ENCODE data around the gene HDDC2.

Gene HDDC2

DNA sequence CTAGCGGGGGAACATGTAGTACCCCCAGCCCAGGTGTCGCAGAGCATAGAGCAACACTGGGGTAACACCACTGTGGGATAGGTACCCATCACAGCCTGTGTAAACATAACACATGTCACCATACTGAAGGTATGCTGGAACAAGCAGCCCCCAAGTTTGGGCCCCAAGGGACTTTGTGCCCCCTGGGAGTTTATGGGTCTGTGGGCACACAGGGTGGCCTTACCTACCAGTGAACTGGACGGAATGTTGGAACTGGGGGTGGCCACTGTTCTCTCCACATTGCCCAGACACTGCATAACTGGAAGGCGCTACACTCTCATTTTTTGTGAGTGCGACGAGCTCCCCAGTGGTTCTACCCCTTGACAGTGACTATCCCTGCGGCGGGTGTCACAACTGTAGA, 28.5 kb downstream of the HDDC2 start:
- no peak overlapping the region for H3K4me3 ChIP-seq (ENCODE audit: low read length)
- TF ChIP-seq, protein P1, sequence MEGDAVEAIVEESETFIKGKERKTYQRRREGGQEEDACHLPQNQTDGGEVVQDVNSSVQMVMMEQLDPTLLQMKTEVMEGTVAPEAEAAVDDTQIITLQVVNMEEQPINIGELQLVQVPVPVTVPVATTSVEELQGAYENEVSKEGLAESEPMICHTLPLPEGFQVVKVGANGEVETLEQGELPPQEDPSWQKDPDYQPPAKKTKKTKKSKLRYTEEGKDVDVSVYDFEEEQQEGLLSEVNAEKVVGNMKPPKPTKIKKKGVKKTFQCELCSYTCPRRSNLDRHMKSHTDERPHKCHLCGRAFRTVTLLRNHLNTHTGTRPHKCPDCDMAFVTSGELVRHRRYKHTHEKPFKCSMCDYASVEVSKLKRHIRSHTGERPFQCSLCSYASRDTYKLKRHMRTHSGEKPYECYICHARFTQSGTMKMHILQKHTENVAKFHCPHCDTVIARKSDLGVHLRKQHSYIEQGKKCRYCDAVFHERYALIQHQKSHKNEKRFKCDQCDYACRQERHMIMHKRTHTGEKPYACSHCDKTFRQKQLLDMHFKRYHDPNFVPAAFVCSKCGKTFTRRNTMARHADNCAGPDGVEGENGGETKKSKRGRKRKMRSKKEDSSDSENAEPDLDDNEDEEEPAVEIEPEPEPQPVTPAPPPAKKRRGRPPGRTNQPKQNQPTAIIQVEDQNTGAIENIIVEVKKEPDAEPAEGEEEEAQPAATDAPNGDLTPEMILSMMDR (conservative IDR thresholded peaks at IDR 0.05; ENCODE audit: low read depth, low read length) = no peak
- no peak for DNase-seq (ENCODE audit: low read depth)

DNA sequence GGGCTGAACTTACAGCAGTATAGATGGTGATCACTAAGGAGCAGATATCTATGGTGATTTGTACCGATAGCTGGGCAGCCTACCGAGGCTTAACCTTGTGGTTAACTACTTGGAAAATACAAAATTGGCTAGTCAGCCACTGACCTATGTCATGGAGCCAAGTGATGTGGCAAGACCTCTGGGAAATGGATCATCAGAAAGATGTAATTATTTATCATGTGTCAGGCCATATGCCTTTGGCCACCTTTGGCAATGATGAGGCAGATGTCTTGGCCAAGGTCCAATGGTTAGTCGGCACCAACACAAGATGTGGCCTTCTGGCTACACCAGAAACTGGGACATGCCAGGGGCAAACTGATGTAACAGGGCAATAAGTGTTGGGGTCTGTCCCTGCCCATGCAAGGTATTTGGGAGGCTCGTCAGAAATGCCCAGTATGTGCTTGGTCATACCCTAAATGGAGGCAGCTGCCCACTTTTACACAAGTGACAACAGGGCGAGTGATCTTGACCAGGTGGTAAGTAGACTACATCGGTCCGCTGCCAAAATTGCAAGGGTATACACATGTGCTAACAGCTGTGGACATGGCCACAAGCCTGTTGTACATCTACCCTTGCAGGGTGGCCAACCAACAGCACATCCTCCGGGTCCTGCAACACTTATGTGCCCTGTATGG, 30.1 kb downstream of the HDDC2 start:
- no peak for DNase-seq (ENCODE audit: low read depth)
- H3K4me3 ChIP-seq (ENCODE audit: low read length) = no peak overlapping the region
- TF ChIP-seq, protein P1 (conservative IDR thresholded peaks at IDR 0.05; ENCODE audit: low read depth, low read length) = no peak

DNA sequence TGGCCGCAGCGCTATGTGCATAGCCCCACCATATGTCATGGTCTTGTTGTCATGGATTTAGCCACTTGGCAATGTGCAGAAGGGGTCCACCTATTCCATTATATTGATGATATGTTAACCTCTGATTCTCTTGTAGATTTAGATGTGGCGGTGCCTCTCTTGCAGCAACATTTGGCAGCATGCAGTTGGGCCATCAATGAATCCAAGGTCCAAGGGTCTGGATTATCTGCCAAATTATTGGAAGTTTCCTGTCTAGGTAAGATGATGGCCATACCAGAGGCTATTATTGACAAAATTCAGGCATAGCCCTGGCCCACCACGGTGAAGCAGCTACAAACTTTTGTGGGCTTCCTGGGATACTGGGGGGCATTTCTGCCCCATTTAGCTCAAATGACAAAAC, 31.4 kb downstream of the HDDC2 start:
- no peak for DNase-seq (ENCODE audit: low read depth)
- no peak overlapping the region for H3K4me3 ChIP-seq (ENCODE audit: low read length)
- TF ChIP-seq, protein P1 (conservative IDR thresholded peaks at IDR 0.05; ENCODE audit: low read depth, low read length) = no peak

DNA sequence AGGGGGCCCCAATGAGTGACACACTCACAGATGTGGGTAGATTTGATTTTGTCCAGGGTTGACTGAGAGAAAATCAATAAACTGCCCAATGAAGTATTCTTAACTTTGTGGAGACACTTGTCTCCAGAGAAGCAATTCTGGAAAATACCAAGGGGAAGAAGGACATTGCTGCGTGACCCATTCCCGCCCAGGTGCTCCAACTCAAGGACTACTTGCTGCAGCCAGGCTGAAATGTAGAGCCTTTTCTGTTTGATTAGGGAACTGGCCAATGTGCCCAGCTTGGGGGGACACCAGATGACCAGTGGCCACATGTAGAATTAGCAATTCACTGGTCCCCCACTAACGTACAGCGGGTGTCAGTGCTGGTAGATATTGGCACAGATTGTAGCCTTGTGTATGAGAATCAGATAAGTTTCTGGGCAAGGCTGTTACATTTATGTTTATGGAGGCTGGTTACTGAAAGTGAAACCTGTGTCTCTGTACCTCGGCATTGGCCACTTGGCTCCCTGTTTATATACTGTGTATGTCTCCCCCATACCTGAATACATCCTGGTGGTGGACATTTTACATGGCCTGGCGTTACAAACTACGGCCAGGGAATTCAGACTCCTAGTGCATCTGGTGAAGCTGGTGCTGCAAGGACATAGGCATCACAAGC, 32.3 kb downstream of the HDDC2 start:
- TF ChIP-seq, protein P1 (conservative IDR thresholded peaks at IDR 0.05; ENCODE audit: low read depth, low read length) = no peak
- no peak overlapping the region for H3K4me3 ChIP-seq (ENCODE audit: low read length)
- DNase-seq (ENCODE audit: low read depth) = no peak

DNA sequence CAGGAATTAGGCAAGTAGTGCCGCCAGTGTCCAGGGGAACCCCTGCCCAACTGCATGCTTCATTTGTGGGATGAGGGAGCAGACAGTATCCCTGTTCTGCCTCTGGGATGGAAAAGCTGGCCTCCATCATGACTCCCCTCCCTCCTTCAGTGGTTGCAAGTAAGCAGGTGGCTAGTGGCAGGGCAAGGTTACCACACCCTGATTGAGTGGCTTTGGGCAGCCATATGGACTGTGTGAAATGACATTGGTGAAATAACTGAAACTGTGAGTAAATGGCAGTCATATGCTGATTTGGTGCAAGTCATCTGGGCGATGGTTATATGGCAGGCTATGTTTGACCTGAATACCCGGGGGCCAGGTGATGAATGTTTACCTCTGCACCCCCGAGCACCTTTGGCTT, 33.0 kb downstream of the HDDC2 start:
- TF ChIP-seq, protein P1 (conservative IDR thresholded peaks at IDR 0.05; ENCODE audit: low read depth, low read length) = no peak
- DNase-seq (ENCODE audit: low read depth) = no peak
- H3K4me3 ChIP-seq (ENCODE audit: low read length) = no peak overlapping the region

DNA sequence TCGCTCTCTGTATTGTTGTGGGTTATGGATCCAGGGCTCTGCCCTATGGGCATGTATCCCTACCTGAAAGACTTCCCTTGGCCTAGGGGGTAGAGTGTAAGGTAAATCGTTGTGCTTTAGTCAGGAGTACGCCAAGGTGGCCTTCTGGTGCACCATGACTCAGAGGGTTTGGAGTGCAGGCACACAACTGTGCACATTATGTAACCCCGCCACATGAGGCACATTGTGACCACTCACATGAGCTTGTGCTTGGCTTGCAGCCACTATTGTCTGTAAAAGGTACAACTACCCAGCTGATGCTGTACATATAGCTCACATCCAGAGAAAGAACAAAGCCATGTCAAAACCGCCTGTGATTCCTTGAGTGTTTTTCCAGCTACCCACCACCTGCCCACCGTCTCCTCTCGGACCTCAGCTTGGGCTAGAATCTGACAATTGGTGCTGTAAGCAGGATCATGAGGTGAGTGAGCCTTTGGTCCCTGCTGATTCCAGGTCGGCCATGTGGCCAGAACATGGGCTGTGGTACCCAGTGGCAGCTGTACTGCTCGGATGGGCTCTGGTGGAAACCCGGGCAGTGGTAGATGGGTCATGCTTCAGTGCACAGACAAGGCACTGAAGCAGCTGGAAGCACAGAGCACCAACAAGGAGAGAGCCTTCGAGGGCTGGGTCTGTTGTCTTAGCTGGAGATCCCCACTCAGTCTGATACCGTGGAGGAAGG, 33.8 kb downstream of the HDDC2 start:
- TF ChIP-seq, protein P1 (conservative IDR thresholded peaks at IDR 0.05; ENCODE audit: low read depth, low read length) = no peak
- no peak overlapping the region for H3K4me3 ChIP-seq (ENCODE audit: low read length)
- DNase-seq (ENCODE audit: low read depth) = peak; percentile 75
